Stimulated activated CD8-positive, alpha-beta memory T cell treated with anti-CD3 and anti-CD28 coated beads, Interleukin-7, amount 100 ng/mL, for 4 hours (primary cell): ENCODE results near the gene MTIF3.
"Not testable (repeated sequence)": the region's sequence is repeated elsewhere in the genome, so short reads cannot be mapped to it uniquely, and the experiment has no call there.

Source experiments
- DNase-seq, 2 donors: peaks; one replicate each; pipeline ENCODE4 v3.0.0-alpha.2; 2020; ENCODE audit warnings: low read depth in 2 of 2

Gene MTIF3

GRCh38 chr13:27415116-27415515, 35.2 kb downstream of the MTIF3 start:
- no peak for DNase-seq

- no peak for DNase-seq
Observed at GRCh38 chr13:27411341-27411740, 39.0 kb downstream of the MTIF3 start.

- no peak for DNase-seq
Observed at GRCh38 chr13:27409013-27409412, 41.4 kb downstream of the MTIF3 start.

- DNase-seq = no peak
Observed at GRCh38 chr13:27408074-27408473, 42.3 kb downstream of the MTIF3 start.

GRCh38 chr13:27406178-27406939, 44.0 kb downstream of the MTIF3 start:
- peak; percentile 12 to 15 for DNase-seq

GRCh38 chr13:27405546-27406134, 44.7 kb downstream of the MTIF3 start:
- no peak for DNase-seq

GRCh38 chr13:27404680-27405079, 45.7 kb downstream of the MTIF3 start:
- no peak for DNase-seq

GRCh38 chr13:27403727-27404385, 46.5 kb downstream of the MTIF3 start:
- DNase-seq = no peak

GRCh38 chr13:27403203-27403678, 47.1 kb downstream of the MTIF3 start:
- DNase-seq = no peak

GRCh38 chr13:27401210-27401609, 49.2 kb downstream of the MTIF3 start:
- DNase-seq = no peak

GRCh38 chr13:27400405-27400804, 50.0 kb downstream of the MTIF3 start:
- DNase-seq = not testable (repeated sequence)

GRCh38 chr13:27398360-27398759, 52.0 kb downstream of the MTIF3 start:
- DNase-seq = no peak

- no peak for DNase-seq
Observed at GRCh38 chr13:27396252-27396846, 54.0 kb downstream of the MTIF3 start.

- no peak for DNase-seq
Observed at GRCh38 chr13:27395007-27395510, 55.3 kb downstream of the MTIF3 start.

GRCh38 chr13:27393101-27393500, 57.3 kb downstream of the MTIF3 start:
- DNase-seq = no peak

GRCh38 chr13:27391471-27391870, 58.9 kb downstream of the MTIF3 start:
- no peak for DNase-seq

- DNase-seq = no peak
Observed at GRCh38 chr13:27389891-27390290, 60.5 kb downstream of the MTIF3 start.

GRCh38 chr13:27388241-27388640, 62.1 kb downstream of the MTIF3 start:
- DNase-seq = no peak
